GM19468 (cell line): Measurements from ENCODE around the gene ULK4.
"Not testable (repeated sequence)": the region's sequence is repeated elsewhere in the genome, so short reads cannot be mapped to it uniquely, and the experiment has no call there.

Source experiments
- ATAC-seq: cut with Tn5 transposase; IDR thresholded peaks from one replicate; pipeline ENCODE4 v1.9.1; 2021; ENCODE audit warnings: mild to moderate bottlenecking, moderate library complexity, moderate number of reproducible peaks; ENCODE audit not compliant: unreplicated experiment; ENCODE audit errors: extremely low read depth

ULK4 gene

DNA sequence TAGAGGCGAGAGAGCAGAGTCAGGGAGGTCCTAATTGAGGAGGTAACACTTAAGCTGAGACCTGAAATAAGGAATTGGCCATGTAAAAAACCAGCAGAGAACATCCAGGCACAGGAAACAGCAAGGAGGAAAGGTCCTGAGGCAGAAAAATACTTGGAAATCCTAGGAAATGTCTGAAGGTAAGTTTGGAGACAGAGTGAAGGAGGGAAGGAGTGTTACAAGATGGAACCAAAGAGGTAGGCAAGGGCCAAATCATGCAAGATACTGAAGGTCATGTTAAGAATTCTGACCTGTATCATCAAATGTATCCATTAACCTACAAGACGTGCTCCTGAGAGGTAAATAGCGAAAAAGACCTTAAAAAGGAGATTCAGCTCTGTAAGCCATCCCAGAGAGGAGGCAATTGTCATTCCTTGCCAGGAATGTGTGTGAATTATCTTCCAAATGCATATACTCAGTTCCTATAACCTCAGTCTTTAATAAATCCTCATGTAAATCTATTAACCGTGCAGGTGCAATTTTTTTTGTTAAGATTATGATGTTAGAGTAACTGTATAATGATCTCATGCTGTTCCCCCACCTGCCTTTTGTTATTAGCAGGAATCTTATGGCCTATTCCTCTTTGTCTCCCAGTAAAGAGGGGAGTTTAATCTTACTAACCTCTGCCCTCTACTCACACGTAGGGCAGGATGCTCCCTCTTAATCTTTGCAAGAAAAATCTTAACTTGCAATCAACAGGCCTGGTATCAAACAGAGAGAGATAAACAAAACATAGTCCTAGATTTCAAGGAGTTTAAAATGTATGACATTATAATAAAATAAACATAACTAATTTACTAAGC, 166.9 kb downstream of the ULK4 start:
- ATAC-seq: no peak

DNA sequence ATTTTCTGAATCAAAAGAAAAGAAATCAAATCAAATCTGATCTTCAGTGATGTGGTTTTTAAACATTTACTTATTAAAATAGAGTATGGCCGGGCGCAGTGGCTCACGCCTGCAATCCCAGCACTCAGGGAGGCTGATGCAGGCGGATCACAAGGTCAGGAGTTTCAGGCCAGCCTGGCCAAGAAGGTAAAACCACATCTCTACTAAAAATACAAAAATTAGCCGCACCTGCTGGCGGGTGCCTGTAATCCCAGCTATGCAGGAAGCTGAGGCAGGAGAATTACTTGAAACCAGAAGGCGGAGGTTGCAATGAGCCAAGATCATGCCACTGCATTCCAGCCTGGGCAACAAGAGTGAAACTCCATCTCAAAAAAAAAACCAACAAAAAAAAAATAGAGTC, 169.1 kb downstream of the ULK4 start:
- no peak for ATAC-seq

DNA sequence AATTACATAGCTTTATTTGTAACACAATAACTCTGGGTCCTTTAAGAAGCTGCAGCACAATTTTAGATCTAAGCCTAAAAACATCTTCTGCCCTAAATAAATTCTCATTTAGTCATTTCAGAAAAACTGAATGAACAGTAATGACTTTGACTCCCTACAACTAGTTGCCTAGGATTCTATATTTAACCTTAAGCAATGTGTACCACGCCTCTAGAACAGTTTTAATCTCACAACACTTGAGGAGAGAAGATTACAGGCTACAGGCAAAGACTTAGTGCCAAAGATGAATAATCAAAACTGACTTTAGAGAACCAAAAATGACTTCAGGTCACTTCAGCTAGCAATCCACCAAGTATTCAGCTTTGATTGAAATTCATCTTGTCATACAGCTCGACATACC, 192.8 kb downstream of the ULK4 start:
- ATAC-seq: no peak

DNA sequence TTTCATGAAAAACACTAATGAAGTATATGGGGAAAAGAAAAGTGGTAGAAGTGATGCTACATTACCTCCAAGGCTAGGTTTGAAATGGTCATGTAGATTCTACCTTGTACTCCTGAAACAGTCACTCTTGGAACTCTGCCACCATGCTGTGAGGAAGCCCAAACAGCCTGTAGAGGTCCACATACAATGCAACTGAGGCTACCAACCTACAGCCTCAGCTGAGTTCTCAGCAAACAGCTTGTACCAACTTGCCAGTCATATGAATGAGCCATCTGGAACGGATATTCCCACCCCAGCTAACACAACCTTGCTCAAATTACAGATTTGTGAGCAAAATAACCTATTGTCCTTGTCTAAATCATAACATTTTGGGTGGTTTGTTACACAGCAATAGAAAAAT, 193.5 kb downstream of the ULK4 start:
- no peak for ATAC-seq

DNA sequence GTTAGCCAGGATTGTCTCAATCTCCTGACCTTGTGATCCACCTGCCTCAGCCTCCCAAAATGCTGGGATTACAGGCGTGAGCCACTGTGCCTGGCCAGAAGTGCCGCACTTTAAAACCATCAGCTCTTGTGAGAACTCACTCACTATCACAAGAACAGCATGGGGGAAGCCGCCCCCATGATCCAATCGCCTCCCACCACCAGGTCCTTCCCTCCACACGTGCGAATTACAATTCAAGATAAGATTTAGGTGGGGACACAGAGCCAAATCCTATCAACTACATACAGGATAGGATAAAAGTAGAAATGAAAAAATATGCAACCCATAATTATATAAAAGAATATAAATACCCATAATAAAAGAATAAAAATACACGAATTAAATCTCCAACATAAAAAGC, 199.0 kb downstream of the ULK4 start:
- not testable (repeated sequence) for ATAC-seq

DNA sequence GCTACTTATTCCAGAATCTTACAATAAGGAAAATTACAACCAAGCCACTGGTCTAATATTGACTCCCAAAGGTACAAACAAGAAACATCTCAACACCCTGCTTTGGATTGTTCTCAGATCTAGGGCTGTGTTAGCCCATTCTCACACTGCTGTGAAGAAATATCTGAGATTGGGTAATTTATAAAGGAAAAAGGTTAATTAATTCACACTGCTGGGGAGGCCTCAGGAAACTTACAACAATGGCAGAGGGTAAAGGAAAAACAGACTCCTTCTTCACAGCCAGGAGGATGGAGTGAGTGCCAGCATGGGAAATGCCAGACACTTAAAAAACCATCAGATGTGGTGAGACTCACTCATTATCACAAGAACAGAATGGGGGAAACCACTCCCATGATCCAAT, 208.3 kb downstream of the ULK4 start:
- no peak for ATAC-seq

DNA sequence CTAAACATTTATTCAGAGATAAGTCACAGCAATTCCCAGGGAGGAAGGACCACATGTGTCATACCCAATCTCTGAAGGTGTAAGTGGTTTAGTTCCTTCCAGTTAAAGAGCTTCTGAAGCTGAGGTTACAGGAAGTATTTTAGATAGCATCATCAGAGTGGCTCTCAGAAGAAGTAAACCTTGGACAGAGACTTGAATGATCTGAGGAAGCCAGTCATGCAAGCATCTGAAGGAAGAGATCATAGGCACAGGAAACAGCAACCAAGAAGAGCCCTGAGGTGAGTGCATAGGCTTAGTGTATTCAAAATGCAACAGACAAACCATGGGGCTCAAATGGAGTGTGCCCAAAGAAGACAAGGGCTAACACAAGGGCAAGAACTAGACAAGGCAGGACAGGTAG, 210.3 kb downstream of the ULK4 start:
- ATAC-seq: no peak

DNA sequence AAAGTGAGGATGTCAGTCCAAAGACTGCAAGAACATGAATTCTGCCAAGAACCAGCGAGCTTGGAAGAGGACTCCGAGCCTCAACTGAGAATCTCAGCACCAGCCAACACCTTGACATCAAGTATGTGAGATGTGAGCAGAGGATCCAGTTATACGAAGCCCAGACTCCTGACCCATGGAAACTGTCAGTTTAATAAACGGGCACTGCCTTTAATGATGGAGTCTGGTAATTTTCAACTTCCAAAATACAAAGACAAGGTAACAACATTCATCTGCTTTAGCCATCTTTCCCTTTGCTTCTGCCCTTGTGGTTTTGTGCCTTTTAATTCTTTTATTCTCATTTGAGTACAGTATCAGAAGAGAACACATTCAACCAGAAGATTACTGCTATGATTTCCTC, 211.9 kb downstream of the ULK4 start:
- ATAC-seq: no peak

DNA sequence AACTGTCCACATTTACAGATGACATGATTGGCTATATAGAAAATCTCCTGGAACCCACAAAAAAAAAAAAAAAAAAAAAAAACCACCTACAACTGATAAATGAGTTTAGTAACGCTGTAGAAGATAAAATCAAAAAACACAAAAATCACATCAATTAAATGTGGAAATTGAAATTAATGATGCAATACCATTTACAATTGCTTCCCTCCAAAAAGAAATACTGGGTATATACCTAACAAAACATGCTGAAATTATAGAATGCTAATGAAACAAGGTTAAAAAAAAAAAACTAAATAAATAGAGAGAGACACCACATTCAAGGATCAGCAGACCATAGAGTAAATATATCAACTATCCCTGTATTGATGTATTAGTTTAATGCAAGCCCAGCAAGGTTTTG, 215.7 kb downstream of the ULK4 start:
- no peak for ATAC-seq

DNA sequence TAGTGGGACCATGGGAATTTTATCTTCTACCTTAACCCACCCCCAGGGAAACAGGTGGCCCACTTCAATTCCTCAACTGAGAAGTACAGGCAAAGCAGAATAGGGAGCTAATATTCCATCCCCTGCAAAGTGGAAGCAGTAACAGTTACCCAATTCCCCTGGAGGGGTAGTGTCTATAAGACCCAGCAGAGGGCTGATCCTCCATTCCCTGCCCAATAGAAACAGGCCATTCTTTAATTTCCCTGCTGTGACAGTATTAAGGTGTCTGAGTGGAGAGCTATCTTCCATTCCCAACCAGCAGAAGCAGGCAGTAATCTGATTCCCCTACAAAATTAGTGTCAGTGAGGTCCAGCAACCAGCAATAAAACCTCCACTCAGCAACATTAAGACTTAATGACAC, 219.8 kb downstream of the ULK4 start:
- ATAC-seq: no peak

DNA sequence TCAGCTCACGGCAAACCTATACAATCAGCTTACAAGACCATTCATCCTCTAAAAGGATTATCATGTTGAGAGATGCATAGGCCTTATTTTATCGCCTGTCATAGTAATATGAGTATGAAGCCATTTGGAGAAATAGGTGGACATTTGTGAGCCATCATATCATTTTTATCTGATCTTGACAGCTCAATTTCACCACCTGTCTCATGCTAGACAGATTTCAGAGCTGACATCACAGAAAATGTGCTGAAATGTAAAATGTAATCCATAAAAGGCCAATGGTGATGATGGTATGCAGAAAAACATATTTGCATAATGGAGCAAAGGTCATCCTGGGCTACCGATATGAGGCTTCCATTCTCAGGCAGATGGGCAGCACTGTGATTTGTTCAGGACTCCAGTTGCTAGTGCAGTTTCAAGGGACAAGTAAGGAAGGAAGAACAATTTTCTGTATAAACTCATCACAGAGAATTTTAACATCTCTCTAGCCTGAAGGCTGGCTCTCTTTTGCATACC, 221.5 kb downstream of the ULK4 start:
- ATAC-seq: no peak

DNA sequence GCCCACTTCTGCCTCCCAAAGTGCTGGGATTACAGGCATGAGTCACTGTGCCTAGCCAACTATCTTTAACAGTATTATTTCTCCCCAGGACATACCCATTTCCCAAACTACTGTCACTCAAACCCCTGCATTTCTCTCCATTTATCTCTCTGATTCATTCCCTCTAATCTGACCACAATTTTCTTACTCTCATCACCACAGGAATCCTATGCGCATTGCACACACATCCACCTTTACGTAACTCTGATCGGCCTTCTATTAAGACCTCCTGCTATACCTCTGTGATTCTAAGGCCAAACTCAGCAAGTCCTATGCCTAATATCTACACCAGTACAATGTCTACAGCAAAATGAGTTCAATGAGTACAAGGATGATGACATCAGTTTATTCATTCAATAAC, 235.0 kb downstream of the ULK4 start:
- ATAC-seq: no peak

DNA sequence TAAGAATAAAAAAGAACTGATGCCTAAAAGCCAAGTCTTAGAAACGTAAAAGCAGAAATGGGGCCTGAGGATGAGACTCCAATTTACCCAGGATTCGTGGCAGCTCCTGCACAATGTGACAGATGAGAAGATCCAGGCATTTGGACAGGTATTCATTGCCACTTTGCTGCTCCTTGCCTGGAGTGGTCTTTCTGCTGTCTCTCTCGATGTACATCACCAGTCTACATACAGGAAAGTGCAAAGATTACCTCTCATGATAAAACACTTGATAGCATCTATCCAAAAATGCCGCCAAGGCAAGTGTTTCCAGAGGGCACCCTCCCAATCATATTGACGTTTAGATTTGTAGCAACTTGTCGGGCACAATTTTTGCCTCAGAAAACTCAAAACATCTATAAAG, 244.3 kb downstream of the ULK4 start:
- no peak for ATAC-seq

DNA sequence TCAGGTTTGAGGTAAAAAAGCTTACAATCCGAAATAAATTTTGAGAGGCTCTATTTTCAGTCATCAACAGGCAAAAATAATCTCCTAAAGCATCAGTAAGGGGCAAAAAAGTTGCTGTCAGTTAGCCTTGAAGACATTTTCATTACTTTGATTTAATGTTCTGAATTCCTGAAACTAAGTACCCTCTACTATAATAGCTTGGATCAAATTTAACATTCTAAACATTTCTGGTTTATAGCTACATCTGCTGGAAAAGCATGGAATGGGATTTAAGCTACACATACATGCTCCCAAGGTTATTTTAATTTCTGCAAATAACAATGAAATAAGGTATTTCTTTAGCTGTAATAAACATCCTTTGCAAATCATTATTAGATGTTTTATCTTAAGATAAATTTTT, 245.4 kb downstream of the ULK4 start:
- ATAC-seq: no peak

DNA sequence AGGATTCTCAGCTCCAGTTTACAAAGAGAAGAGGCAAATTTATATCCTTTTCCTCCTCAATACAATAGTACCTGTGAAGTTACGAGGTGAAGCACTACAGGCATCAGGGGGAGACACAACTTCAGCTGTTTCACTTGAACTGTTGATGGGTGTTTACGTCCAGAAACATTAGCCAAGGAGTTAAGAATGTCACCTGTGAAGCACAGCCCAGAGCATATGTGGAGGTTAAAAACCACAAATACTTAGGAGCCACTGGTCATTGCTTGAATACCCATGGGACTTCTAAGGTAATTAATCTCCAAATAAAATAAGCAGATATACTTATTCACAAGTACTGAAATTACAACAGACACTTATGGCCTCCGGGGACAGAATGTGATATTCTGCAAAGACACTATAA, 246.5 kb downstream of the ULK4 start:
- no peak for ATAC-seq

DNA sequence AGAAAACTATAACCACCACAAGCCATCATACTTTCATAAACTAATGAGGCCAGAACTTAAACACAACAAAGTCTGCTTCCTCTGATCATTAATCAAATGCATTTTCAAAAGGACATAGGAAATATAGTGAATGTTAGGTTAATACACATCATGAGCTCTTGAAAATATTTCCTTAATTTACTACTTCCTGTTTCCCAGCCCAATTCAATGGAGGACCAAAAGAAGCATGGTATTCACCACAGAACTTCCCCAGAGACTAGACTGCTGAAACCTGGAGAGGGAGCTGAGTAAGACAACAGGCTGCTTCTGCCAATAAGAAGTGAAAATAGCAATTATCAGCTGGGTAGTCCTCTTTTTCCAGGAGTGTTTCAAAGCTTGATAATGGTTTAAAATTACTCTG, 250.3 kb downstream of the ULK4 start:
- no peak for ATAC-seq

DNA sequence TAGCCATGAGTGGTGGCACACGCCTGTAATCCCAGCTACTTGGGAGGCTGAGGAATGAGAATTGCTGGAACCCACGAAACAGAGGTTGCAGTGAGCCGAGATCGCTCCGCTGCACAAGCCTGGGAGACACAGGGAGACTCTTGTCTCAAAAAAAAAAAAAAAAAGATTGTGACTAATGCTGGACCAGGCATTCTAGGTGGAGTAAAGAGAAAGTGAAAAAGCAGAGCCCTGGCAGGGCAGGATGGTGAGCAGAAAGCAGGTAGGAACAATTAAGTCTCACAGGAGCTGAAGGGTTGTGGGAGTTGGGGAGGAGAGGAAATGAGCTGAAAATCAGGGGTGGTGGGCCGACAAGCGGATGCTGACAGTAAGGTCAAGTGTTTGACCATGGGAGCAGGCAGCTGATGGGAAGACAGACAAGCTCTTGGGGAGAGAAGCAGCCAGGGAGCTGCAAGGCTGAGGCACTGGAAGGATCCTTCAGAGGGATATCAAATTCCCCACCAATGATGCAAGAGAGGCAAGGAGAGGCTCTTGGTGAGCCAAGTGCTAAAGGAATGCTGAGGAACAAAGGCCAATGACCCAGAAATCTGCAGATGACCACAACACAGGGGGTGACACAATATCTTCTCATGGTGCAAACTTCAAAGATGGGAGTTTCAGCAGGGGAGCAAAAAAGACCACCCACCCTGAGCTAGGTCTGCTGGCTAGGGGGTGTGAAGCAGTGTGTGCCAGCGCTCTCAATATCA, 251.1 kb downstream of the ULK4 start:
- ATAC-seq: no peak

DNA sequence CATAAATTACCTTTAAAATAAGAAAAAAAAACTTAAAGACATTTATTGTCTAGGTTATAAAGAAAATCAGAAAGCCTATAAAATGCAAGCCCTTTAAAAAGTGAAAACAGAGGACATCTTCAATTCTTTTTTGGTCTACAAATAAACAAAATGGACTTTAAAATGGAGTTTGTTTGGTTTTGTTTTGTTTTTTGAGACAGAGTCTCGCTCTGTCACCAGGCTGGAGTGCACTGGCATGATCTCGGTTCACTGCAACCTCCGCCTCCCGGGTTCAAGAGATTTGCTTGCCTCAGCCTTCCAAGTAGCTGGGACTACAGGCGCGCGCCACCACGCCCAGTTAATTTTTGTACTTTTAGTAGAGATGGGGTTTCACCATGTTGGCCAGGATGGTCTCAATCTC, 252.7 kb downstream of the ULK4 start:
- not testable (repeated sequence) for ATAC-seq

DNA sequence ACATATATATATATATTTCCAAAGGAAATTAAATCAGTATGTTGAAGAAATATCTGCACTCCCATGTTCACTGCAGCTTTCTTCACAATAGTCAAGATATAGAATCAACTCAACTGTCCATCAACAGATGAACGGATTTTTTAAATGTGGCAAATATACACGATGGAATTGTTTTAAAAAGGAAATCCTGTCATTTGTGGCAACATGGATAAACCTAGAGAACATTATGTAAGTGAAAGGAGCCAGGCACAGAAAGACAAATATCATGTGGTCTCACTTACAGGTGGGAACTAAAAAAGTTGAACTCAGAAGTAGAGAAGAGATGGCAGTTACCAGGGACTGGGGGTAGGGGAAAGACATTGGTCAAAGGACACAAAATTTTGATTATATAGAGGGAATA, 253.7 kb downstream of the ULK4 start:
- ATAC-seq: no peak

DNA sequence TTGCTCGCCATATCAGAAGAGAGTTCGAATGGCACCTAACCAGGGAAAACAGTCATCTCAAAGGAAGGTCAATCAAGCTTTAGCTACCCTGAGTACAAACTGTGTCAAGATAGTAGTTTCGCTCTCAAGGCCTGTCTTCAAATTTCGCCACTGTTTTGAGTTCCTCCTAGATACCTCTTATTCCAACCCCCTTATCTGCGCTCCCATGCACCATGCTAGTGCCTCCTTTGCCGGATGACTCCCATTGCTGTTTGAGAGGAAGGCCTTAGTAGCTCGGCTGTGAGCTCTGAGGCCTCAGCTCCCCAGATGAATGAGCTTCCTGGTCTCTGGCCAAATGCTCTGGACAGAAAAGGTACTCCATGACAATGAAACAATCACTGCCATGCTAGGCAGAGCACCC, 256.0 kb downstream of the ULK4 start:
- no peak for ATAC-seq

DNA sequence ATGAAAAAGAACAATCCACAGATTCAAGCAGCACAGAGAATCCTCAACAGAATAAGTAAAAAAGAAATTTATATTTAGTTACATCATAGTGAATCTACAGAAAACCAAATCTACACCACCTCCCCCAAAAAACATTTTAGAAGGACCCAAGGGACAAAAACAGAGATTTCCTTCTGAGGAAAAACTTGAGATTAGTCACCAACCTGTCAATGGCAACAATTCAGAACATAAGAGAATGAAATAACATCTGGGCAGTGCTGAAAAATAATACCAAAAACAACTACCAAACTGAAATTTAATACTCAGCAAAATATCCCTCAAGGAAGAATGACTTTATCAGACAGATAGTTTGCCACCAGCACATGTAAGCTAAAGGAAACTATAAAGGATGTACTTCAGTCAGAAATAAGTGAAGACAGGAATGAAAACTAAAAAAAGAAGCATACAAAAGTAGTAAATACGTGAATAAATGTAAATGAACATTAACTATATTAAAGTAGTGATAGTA, 260.7 kb downstream of the ULK4 start:
- ATAC-seq: no peak
